ENCODE data around the gene PTPN23.
"Not testable (repeated sequence)": the region's sequence is repeated elsewhere in the genome, so short reads cannot be mapped to it uniquely, and the experiment has no call there.

PTPN23 gene, protein sequence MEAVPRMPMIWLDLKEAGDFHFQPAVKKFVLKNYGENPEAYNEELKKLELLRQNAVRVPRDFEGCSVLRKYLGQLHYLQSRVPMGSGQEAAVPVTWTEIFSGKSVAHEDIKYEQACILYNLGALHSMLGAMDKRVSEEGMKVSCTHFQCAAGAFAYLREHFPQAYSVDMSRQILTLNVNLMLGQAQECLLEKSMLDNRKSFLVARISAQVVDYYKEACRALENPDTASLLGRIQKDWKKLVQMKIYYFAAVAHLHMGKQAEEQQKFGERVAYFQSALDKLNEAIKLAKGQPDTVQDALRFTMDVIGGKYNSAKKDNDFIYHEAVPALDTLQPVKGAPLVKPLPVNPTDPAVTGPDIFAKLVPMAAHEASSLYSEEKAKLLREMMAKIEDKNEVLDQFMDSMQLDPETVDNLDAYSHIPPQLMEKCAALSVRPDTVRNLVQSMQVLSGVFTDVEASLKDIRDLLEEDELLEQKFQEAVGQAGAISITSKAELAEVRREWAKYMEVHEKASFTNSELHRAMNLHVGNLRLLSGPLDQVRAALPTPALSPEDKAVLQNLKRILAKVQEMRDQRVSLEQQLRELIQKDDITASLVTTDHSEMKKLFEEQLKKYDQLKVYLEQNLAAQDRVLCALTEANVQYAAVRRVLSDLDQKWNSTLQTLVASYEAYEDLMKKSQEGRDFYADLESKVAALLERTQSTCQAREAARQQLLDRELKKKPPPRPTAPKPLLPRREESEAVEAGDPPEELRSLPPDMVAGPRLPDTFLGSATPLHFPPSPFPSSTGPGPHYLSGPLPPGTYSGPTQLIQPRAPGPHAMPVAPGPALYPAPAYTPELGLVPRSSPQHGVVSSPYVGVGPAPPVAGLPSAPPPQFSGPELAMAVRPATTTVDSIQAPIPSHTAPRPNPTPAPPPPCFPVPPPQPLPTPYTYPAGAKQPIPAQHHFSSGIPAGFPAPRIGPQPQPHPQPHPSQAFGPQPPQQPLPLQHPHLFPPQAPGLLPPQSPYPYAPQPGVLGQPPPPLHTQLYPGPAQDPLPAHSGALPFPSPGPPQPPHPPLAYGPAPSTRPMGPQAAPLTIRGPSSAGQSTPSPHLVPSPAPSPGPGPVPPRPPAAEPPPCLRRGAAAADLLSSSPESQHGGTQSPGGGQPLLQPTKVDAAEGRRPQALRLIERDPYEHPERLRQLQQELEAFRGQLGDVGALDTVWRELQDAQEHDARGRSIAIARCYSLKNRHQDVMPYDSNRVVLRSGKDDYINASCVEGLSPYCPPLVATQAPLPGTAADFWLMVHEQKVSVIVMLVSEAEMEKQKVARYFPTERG (N-terminal part only)

GRCh38 chr3:47380601-47381316 lies at the start of gene PTPN23:
TSS of gene PTPN23 (plus strand) at chr3:47381021. CDS start at chr3:47381097, 76 bp downstream.
- peak; percentile 99 for DNase-seq

DNA sequence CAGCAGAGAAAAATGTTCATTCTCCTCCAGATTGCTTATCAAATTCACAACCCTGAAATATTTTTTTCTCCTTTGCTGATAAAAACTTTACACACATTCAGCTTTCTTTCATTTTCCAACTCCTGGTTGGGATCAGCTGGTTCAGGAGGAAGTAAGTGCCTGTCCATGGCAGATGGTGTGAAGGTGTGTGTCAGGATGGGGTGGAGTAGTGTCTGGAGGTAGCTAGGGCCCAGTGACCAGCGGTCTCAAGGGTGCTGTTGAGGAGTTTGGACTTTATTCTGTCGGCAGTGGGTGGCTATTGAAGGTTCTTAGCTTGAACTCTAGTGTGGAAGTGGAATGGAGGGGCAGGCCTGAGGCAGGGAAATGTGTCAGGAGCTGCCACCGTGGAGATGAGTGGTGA lies 46.9 kb upstream of the PTPN23 start:
- no peak for DNase-seq

DNA sequence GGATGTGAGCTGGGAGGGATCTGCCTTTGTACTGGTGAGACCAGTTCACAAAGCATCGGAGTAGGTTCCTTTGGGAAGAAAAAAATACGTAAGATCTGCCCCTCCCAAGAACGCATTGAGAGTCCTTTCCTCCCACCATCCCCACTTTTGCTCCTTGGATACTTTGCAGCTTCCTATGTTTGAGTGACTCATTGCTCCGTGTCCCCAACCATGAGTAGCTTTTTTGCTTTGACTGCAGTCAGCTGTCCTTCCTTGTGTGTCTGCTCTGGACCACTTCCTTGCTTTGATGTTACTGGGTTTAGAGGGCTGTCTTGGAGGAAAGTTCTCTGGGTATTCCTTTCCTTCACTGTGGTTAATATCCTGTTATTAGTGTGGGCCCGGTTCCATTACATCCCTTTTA lies 43.2 kb upstream of the PTPN23 start:
- DNase-seq: no peak

- DNase-seq: no peak
Measured at GRCh38 chr3:47339951-47340350, 40.9 kb upstream of the PTPN23 start.

DNA sequence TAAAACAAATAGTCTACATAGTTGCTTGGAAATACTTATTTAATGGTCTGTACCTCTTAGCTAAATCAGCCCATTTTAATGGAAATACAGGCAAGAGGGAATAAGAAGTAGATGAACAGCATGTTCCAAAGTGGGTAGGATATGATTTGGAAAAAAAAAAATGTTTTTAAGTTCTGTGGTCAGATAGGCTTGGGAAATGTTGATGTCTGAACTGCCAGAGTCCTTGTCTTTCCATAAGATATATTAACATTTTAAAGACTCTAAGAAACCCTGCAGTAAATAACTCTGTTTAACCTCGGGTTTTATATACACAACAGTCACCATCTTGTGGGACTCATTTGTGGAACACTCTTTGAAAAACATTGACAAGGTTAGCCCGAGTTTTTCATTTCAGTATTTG lies 40.0 kb upstream of the PTPN23 start:
- DNase-seq: no peak

DNA sequence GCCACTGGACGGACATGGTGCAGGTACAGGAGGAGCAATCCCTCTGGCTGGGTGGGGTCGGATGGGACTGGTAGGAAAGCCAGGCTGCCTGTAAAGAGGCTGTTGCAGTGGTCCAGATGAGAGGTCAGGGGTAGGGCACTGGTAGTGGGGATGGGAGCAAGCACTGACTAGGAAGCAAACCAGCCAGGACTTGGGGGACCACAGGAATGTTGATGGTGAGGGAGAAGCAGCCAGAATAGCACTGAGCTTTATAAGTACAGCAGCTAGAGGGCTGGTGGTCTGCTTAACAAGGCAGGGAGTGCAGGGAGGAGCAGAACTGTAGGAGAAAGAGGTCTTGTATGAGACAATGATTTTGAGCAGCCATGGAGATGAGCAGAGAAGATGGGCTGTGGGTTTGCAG lies 38.7 kb upstream of the PTPN23 start:
- DNase-seq: no peak

DNA sequence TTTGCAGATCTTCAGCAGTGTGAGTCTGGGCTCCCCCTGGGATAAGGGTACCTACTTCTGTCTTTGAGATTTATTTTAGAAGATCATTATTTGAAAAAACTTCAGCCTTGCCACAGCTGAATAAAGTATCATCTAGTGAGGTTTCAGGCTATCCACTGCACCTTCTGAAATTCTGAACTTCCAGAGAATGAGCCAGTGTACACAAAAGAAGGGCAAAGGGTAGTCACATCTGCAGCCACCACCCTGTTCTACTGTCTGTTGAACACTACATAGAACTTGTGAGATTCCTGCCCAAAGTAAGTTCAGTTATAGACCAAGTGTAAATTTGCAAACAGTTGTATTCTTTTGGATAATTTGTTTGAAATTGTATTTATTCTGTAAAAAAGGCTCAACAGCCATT lies 38.0 kb upstream of the PTPN23 start:
- DNase-seq: no peak

DNA sequence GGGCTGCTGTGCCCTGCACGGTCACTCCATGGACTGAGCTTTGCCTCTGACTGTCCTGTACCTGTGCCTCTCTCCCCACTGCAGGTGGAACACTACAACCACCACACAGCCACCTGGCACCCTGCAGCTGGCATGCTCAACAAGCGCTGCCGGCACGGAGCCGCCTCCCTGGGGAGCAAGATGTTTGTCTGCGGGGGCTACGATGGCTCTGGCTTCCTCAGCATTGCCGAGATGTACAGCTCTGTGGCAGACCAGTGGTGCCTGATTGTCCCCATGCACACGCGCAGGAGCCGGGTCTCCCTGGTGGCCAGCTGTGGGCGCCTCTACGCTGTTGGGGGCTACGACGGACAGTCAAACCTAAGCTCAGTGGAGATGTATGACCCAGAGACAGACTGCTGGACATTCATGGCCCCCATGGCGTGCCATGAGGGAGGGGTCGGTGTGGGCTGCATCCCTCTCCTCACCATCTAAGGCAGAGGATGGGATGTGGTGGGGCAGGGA lies 37.3 kb upstream of the PTPN23 start:
- DNase-seq: no peak

DNA sequence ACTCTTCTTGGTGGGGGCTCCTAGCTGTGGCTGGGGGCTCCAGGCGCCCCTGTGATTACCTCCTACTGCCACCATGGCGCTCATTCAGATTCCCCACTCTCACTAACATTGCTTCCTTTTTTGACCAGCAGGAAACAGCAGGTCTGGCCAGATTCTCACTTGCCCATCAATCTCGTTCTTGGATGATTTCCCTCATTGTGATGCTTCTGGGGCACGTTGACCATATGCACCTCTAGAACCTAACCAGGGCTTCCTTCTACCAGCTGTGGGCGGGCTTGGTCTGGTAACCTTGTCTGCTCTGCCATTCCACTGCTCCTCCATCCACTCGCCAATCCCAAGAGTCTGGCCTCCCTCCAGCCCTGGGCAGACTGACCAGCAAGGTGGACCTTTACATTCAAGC lies 35.9 kb upstream of the PTPN23 start:
- no peak for DNase-seq

DNA sequence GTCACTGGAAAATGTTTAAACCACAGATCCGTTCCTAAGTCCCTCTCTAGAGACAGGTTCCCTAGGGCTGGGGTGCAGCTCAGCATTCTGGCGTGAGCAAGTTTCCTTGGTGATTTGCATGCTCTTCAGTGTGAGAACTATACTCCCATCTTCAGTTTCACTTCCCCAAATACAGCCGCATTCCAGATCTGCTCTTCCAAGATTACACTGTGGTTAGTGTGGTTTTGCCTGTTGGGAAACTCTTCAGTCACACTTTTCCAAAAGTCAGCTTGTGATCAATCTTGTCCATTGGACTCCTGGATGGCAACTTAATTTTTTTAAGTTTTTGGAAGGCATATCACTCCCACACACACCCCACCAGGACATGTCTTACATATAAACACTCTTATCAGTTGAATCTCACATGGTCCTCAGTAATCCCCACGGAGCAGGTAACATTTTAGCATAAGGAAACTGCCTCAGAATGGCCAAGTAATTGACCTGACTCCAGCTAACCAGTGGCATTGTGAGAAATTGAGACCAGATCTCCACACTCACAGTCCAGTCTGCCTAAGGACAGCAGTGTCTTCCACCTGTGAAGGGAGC lies 33.5 kb upstream of the PTPN23 start:
- no peak for DNase-seq

- DNase-seq: no peak
Measured at GRCh38 chr3:47348411-47349154, 32.2 kb upstream of the PTPN23 start.

DNA sequence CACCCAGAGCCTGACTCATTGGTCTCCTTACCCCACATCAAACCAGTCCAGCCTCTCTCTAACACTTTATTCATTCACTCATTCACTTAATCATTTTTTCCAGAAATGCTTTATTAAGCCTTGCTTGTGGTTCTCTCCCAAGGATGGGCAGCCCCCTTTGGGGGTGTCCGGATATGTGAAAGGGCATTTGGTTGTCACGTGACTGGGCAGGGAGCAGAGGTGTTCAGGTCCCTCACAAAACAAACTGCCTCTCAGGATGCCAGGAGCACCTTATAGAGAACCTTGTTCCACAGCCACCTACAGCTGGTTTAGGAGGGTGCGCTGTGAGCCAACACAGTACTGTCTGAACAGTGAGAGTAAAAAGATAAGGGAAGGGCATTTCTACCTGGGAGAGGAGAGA lies 25.8 kb upstream of the PTPN23 start:
- DNase-seq: no peak

DNA sequence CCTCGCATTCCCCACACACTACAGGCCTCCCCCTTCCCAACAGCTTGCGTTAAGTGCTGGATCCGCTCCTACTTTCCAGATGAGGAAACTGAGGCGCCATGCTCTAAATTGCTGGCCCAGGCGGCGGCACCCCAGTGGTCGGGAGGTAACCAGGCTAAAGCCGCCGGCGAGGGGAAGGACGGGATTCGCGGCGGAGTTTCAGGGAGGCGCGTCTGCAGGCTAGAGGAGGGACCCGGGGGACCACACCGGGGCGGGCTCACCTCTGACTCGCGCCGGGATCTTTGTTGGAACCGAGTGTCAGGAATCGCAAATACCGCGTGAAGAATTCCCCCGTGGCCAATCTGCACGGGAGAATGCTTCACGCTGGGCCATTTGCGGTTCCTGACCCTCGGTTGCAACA lies 24.6 kb upstream of the PTPN23 start:
- DNase-seq: no peak

DNA sequence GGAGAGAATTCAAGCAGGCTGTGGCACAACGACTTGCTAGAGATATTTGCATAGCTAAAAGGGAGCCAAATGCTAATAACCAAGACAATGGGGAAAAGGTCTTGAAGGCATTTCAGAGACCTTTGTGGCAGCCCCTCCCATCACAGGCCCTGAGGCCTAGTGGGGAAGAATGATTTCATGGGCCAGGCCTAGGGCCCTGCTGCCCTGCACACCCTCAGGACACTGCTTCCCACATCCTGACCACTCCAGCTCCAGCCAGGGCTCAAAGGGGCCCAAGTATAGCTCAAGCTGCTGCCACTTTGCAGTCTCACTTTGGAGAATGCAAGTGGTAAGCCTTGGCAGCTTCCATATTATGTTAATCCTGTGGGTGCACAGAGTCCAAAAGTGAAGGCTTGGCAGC lies 21.5 kb upstream of the PTPN23 start:
- DNase-seq: no peak

GRCh38 chr3:47360110-47360517 lies 20.7 kb upstream of the PTPN23 start:
- not testable (repeated sequence) for DNase-seq

DNA sequence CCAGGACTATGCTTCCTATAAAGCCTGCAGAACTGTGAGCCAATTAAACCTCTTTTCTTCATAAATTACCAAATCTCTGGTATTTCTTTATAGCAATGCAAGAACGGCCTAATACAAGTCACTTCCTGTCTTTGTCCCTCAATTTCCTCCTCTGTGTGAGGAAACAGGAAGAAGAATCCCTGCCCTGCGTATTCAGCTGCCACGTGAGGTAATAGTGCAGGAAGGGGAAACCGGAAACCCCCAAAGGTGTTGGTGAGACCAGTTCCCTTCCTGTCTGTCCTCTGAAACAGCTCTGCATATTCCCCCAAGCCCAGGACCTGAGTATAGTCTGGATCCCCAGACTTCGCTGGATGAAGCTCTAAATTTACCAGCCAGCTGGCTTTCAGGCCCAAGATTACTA lies 18.1 kb upstream of the PTPN23 start:
- peak; percentile 21 for DNase-seq

GRCh38 chr3:47365213-47366153 lies 15.3 kb upstream of the PTPN23 start:
- DNase-seq: no peak

GRCh38 chr3:47366833-47367232 lies 14.0 kb upstream of the PTPN23 start:
- no peak for DNase-seq

DNA sequence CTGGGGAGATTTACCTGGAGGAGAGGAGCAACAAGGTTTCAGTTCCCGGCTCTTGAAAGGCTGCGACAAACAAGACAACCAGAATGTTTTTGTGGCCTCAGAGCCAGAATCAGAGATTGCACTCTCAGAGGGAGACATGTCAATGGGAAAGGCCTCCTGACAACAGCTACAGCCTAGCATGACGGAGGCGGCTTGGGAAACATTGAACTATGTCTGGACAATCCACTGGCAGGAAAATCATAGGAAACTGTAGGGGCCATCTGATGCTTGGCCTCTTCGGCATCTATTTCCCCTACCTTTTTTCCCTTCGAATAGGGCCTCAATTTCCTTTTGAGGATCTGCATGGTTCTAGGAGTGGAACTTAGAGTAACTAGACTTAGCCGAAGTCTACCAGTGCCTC lies 13.2 kb upstream of the PTPN23 start:
- DNase-seq: no peak

GRCh38 chr3:47370020-47370419 lies 10.8 kb upstream of the PTPN23 start:
- not testable (repeated sequence) for DNase-seq

Measured in CD4-positive, alpha-beta T cell treated with Interleukin-17A for 4 hours (primary cell).